ENCODE results near the gene PTPRC.

- no peak for TF ChIP-seq POLR2A (IDR thresholded peaks at IDR 0.05)
- no peak for TF ChIP-seq CTCF (IDR thresholded peaks at IDR 0.05)
- TF ChIP-seq EP300 (IDR thresholded peaks at IDR 0.05), result no peak
Measured at GRCh38 chr1:198750081-198750480, 111.2 kb downstream of the PTPRC start.

Data from ovary (tissue), 3 donors.